Left lung (tissue), 10 donors: ENCODE measurements around the gene POLG. TPM values are rescaled to one million over a fixed set of nuclear protein-coding genes. Genes with fewer than 3 reads are reported as not detected.

Source experiments
- ATAC-seq: fragments of 200-7000 bp; cut with Tn5 transposase; one replicate; pipeline ENCODE4 v1.9.1; 2020; ENCODE audit warnings: moderate library complexity
- DNase-seq, 4 donors: peaks; one replicate each; pipeline ENCODE4 v3.0.0-alpha.2; 2013 to 2020
- H3K27ac ChIP-seq, 2 donors: fragments of 200-600 bp; sonication (generic) in 1 of 2; one replicate each; pipeline versions ENCODE4 v1.5.0 to v1.8.0; 2020 to 2021
- H3K27me3 ChIP-seq, 2 donors: fragments of 200-600 bp; sonication (generic) in 1 of 2; one replicate each; pipeline versions ENCODE4 v1.5.0 to v1.8.0; 2020 to 2021
- H3K36me3 ChIP-seq, 2 donors: fragments of 200-600 bp; sonication (generic) in 1 of 2; one replicate each; pipeline versions ENCODE4 v1.5.0 to v1.8.0; 2020 to 2021
- H3K4me1 ChIP-seq, 2 donors: fragments of 200-600 bp; one replicate each; pipeline ENCODE4 v1.8.0; 2021
- H3K4me3 ChIP-seq, 2 donors: fragments of 200-600 bp; sonication (generic) in 1 of 2; one replicate each; pipeline versions ENCODE4 v1.5.0 to v1.8.0; 2020 to 2021; ENCODE audit warnings: mild to moderate bottlenecking in 1 of 2
- H3K9me3 ChIP-seq, 2 donors: fragments of 200-600 bp; sonication (generic) in 1 of 2; one replicate each; pipeline versions ENCODE4 v1.5.0 to v1.8.0; 2020 to 2021
- CTCF ChIP-seq, 2 donors: fragments of 200-600 bp; sonication (generic) in 1 of 2; IDR thresholded peaks; one replicate each; pipeline versions ENCODE4 v1.5.0 to v1.8.0; 2021; ENCODE audit warnings: antibody characterized with exemption in 2 of 2
- intact Hi-C, 2 donors: fragments of 100-400 bp; cut with DNase I; formaldehyde crosslinking; loops; one replicate each; pipeline versions ENCODE4 v1.11.2 to v1.14.2; 2022
- polyA plus RNA-seq, 6 donors: library from polyadenylated mRNA; unstranded; fragments of 120-200 nt; gene quantifications; one replicate each; pipeline ENCODE4 v1.2.1, GENCODE V29; 2013; ENCODE audit not compliant: insufficient read length in 6 of 6
- total RNA-seq, 2 donors: library from RNA; stranded (reverse); fragmentation: NEBNext Ultra II Directional; extraction: Animal tissue kit (Norgen Biotek cat#: 25700); gene quantifications; one replicate each; pipeline ENCODE4 v1.2.1, GENCODE V29; 2021
- donor health status: DM: no; HTN: yes; CAD: no.
- donor health status: DM: no; HTN: no; CAD: no.

Gene POLG
- total and polyA plus RNA-seq, 8 donors = 52.4 to 71.5 (median 55.1) TPM

GRCh38 chr15:89366656-89367393, 32.2 kb upstream of the POLG start:
- TF ChIP-seq CTCF (IDR thresholded peaks at IDR 0.05) = no peak
- Histone ChIP-seq H3K4me1 (peaks cover 5 to 50% of the 10 kb centered on the region in 2 donors), H3K27ac (no peak overlapping the region), H3K36me3 (no peaks in the 10 kb centered on the region), H3K27me3 (peaks cover 100% of the 10 kb centered on the region in 2 donors), H3K4me3 (peak overlapping the region in 1 of 2 donors; percentile 25), H3K9me3 (no peaks in the 10 kb centered on the region)
- ATAC-seq (no peak), DNase-seq (no peak)
- intact Hi-C loops = no loop called here

- no peaks in the 10 kb centered on the region for H3K9me3 ChIP-seq
- DNase-seq (no peak), ATAC-seq (no peak)
- intact Hi-C loops = no loop called here
- H3K36me3 ChIP-seq = no peaks in the 10 kb centered on the region
- H3K27me3 ChIP-seq = peaks cover 100% of the 10 kb centered on the region in 2 donors
- no peak overlapping the region for H3K27ac ChIP-seq
- TF ChIP-seq CTCF (IDR thresholded peaks at IDR 0.05) = no peak
- H3K4me1 ChIP-seq = peaks cover 5 to 42% of the 10 kb centered on the region in 2 donors
- H3K4me3 ChIP-seq = no peak overlapping the region
Measured at GRCh38 chr15:89365462-89366065, 30.9 kb upstream of the POLG start.

DNA sequence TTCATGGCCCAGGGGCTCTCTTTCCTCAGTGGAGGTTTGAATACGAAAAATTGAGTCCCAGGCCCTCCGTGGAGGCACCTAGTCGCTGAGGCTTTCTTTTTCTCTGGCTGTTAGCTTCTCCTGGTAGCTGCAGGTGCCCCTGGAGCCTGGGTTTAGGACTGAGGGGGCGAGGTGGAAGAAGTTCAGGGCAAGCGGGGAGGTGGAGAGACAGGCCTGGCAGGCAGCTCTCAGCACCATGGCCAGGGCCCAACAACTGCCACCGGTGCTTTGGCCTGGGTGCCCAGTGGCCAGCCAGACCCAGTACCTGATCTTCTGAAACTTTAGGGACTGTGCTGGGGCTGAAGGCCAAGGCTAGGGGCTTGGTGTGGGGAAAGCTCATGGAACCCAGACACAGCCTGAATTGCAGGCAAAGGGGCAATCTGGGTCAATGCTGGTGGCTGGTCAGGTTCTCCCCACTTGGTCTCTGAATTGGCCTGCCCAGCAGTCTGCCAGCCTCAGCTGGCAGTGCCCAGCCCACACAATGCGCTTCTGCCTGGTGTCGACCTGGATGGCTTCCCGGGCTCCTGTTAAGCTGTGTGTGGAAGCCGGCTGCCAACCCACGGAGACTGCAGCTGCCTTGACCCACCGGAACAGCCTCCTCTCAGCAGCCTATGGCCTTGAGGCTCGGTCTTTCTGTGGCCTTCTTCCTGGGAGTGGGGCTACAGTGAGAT, 30.3 kb upstream of the POLG start:
- ATAC-seq = no peak
- TF ChIP-seq CTCF (IDR thresholded peaks at IDR 0.05) = no peak
- Histone ChIP-seq H3K36me3 (no peaks in the 10 kb centered on the region), H3K4me1 (peaks cover 5 to 36% of the 10 kb centered on the region in 2 donors), H3K9me3 (no peaks in the 10 kb centered on the region), H3K27ac (no peak overlapping the region), H3K27me3 (peaks cover 100% of the 10 kb centered on the region in 2 donors), H3K4me3 (no peak overlapping the region)
- intact Hi-C loops = no loop called here
- no peak for DNase-seq

- no peak for TF ChIP-seq CTCF (IDR thresholded peaks at IDR 0.05)
- DNase-seq = peak in 1 of 4 donors; percentile 57
- Histone ChIP-seq H3K27ac (no peak overlapping the region), H3K36me3 (no peaks in the 10 kb centered on the region), H3K9me3 (no peaks in the 10 kb centered on the region), H3K27me3 (peaks cover 100% of the 10 kb centered on the region in 2 donors), H3K4me1 (peaks cover 6 to 38% of the 10 kb centered on the region in 2 donors), H3K4me3 (no peak overlapping the region)
- ATAC-seq = no peak
- intact Hi-C loops = no loop called here
Measured at GRCh38 chr15:89364341-89364740, 29.7 kb upstream of the POLG start.

DNA sequence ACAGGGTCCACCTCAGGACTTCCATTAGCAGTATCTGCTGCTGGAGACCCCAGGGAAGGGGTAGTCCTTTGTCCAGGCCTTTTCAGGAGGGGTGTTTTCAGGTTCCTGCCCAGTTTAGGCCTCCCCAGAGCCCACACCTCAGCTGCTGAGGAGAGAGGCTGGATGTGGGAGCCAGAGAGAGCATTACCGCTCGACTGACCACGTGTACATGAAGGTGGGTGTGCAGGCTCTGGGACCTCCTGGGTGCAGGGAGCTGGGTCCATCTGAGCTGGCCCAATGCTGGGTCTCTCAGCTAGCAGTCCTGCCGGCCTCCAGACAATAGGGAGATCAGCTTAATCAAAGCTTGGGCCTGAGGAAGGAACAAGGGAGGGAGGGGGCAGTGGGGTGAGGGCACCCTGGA, 29.1 kb upstream of the POLG start:
- intact Hi-C loops = no loop called here
- Histone ChIP-seq H3K4me1 (peaks cover 10 to 44% of the 10 kb centered on the region in 2 donors), H3K27me3 (peaks cover 99 to 100% of the 10 kb centered on the region in 2 donors), H3K9me3 (no peaks in the 10 kb centered on the region), H3K27ac (no peak overlapping the region), H3K4me3 (no peak overlapping the region), H3K36me3 (no peaks in the 10 kb centered on the region)
- no peak for TF ChIP-seq CTCF (IDR thresholded peaks at IDR 0.05)
- ATAC-seq = no peak
- DNase-seq = no peak
